Bronchial epithelial cell (primary cell): ENCODE data around the gene ANKRD27. TPM values are rescaled to one million over a fixed set of nuclear protein-coding genes. Genes with fewer than 3 reads are reported as not detected.
"Not testable (repeated sequence)": the region's sequence is repeated elsewhere in the genome, so short reads cannot be mapped to it uniquely, and the experiment has no call there.

Experiments used
- DNase-seq: peaks from one replicate; pipeline ENCODE4 v3.0.0-alpha.2; 2010; ENCODE audit warnings: low read depth
- FAIRE-seq: peaks from 2 replicates; lab custom pipeline; 2011; peaks lifted over from hg19 to GRCh38; lab: Jason Lieb, UNC
- H3K27me3 ChIP-seq: 2 replicates; pipeline ENCODE4 v1.5.1; 2011; ENCODE audit warnings: low read length; ENCODE audit not compliant: control insufficient read depth, insufficient read depth
- H3K36me3 ChIP-seq: 2 replicates; pipeline ENCODE4 v1.5.1; 2011; ENCODE audit warnings: low read length; ENCODE audit not compliant: control insufficient read depth, insufficient read depth
- H3K4me3 ChIP-seq: 2 replicates; pipeline ENCODE4 v1.5.1; 2011; ENCODE audit warnings: mild to moderate bottlenecking, low read depth, low read length, control low read depth
- CTCF ChIP-seq: IDR thresholded peaks from 2 replicates; pipeline ENCODE4 v1.5.1; 2011; ENCODE audit warnings: mild to moderate bottlenecking, moderate library complexity, low read length, control low read depth, inconsistent platforms; ENCODE audit not compliant: insufficient read depth, severe bottlenecking
- total RNA-seq: library from RNA; depleted of rRNA; stranded (reverse); fragments of >200 nt; gene quantifications from 2 replicates; pipeline ENCODE4 v1.2.1, GENCODE V29; 2014

Gene ANKRD27
- total RNA-seq, 1 donor from 2014 or later: 37.6 TPM

- FAIRE-seq, H3K4me3 ChIP-seq: not testable (repeated sequence)
Observed at GRCh38 chr19:32694851-32695250, 19.9 kb upstream of the ANKRD27 start.

GRCh38 chr19:32694316-32694715 lies 19.3 kb upstream of the ANKRD27 start:
- not testable (repeated sequence) for FAIRE-seq, H3K36me3 ChIP-seq, H3K27me3 ChIP-seq
- peak overlapping the region; percentile 72 for H3K4me3 ChIP-seq
- DNase-seq: peak; percentile 40

More at GRCh38 chr19:32694851-32695250, 19.9 kb upstream of the ANKRD27 start:
- not testable (repeated sequence) for DNase-seq, H3K36me3 ChIP-seq, H3K27me3 ChIP-seq

- not testable (repeated sequence) for FAIRE-seq, H3K36me3 ChIP-seq, H3K27me3 ChIP-seq
- H3K4me3 ChIP-seq: peak overlapping the region; percentile 72
- DNase-seq: peak; percentile 27
Observed at GRCh38 chr19:32693151-32694108, 18.4 kb upstream of the ANKRD27 start.

- no peak for TF ChIP-seq CTCF
- no peak for FAIRE-seq
- DNase-seq: no peak
- Histone ChIP-seq H3K4me3 (peak overlapping the region; percentile 72), H3K27me3 (no peaks in the 10 kb centered on the region), H3K36me3 (peaks cover 5% of the 10 kb centered on the region)
Observed at GRCh38 chr19:32692727-32693061, 17.7 kb upstream of the ANKRD27 start.

GRCh38 chr19:32691952-32692726 lies 17.2 kb upstream of the ANKRD27 start:
- no peak for TF ChIP-seq CTCF
- no peaks in the 10 kb centered on the region for H3K27me3 ChIP-seq
- peak overlapping the region; percentile 72 for H3K4me3 ChIP-seq
- DNase-seq (peak; percentile 50), FAIRE-seq (no peak)
- peaks cover 5% of the 10 kb centered on the region for H3K36me3 ChIP-seq

- no peak for FAIRE-seq
- DNase-seq: peak; percentile 69
- peak within 1 kb of the TSS; percentile 72 for H3K4me3 ChIP-seq
Observed at GRCh38 chr19:32691291-32691951, 16.4 kb upstream of the ANKRD27 start, which contains the start of gene NUDT19. NUDT19 (plus strand) TSS chr19:32691821; CDS start chr19:32691961, 140 bp downstream.

More at GRCh38 chr19:32691291-32691951, 16.4 kb upstream of the ANKRD27 start, which contains the start of gene NUDT19:
- H3K36me3 ChIP-seq: peaks cover 4% of the 10 kb centered on the region
- H3K27me3 ChIP-seq: no peaks in the 10 kb centered on the region
- TF ChIP-seq CTCF: no peak
